Measurements from ENCODE around the gene DLST. TPM values are rescaled to one million over a fixed set of nuclear protein-coding genes. Genes with fewer than 3 reads are reported as not detected.

DLST gene
- polyA plus RNA-seq, 3 donors, result 6.7 to 76.5 (median 7.3) TPM

DNA sequence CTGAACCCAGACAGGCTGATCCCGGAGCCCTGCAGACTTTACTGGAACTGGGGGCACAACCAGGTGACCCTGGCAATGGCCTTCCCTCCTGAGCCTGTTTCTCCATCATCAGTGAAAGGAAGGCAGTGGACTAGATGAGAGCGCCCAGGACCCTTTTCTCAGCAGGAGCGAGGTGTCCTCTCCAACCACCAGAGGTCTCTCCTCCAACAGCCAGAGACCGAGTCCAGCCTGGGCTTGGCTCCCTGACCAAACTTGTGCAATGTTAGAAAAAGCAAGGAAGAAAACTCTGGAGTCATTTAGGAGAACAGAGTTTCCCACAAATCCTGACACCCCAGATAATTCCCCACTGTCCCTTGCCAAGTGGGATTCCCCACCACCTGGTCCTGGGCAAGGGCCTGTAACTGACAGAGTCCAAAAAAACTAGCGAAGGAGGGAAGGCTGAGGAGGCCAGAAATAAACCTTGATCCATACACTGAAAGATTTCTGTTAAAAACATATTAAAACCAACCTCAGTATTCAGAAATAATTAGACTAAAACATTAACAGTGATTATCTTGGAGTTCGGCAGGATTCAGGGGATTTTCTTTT is 32.4 kb downstream of the DLST start:
- no peaks in the 10 kb centered on the region for H3K36me3 ChIP-seq (replicated peaks in 1 of 2; ENCODE audit: control insufficient read depth in 1 of 2, insufficient read depth in 2 of 2, low read length in 2 of 2)
- H3K4me3 ChIP-seq (replicated peaks in 1 of 3; ENCODE audit: low read depth in 2 of 3, low read length in 3 of 3), result no peak overlapping the region
- H3K9ac ChIP-seq (ENCODE audit: insufficient read depth, low read length, poor library complexity, severe bottlenecking), result no peak overlapping the region
- H3K27me3 ChIP-seq (ENCODE audit: control insufficient read depth in 2 of 2, insufficient read depth in 2 of 2, low read length in 2 of 2), result no peaks in the 10 kb centered on the region
- Mint-ChIP-seq H3K27ac (peak overlapping the region in 2 of 7 donors; percentile 13 to 28), H3K4me1 (peaks cover 1% of the 10 kb centered on the region), H3K9me3 (no peaks in the 10 kb centered on the region), H3K27me3 (ENCODE audit: low read depth in 3 of 3) (peaks cover 0 to 3% (median 2%) of the 10 kb centered on the region in 3 donors), H3K4me3 (no peak overlapping the region), H3K36me3 (no peaks in the 10 kb centered on the region)
- WGBS (ENCODE audit: insufficient coverage), result 60% methylated on average over 1 of the region's 6 CpGs
- TF ChIP-seq, protein P1, sequence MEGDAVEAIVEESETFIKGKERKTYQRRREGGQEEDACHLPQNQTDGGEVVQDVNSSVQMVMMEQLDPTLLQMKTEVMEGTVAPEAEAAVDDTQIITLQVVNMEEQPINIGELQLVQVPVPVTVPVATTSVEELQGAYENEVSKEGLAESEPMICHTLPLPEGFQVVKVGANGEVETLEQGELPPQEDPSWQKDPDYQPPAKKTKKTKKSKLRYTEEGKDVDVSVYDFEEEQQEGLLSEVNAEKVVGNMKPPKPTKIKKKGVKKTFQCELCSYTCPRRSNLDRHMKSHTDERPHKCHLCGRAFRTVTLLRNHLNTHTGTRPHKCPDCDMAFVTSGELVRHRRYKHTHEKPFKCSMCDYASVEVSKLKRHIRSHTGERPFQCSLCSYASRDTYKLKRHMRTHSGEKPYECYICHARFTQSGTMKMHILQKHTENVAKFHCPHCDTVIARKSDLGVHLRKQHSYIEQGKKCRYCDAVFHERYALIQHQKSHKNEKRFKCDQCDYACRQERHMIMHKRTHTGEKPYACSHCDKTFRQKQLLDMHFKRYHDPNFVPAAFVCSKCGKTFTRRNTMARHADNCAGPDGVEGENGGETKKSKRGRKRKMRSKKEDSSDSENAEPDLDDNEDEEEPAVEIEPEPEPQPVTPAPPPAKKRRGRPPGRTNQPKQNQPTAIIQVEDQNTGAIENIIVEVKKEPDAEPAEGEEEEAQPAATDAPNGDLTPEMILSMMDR (IDR thresholded peaks at IDR 0.05), result peak; percentile 60
- H2AFZ ChIP-seq (ENCODE audit: insufficient read depth, low read depth, low read length, poor library complexity, severe bottlenecking), result no peak overlapping the region
- no peak overlapping the region for H3K4me2 ChIP-seq (replicated peaks; ENCODE audit: extremely low read depth, low read length, poor library complexity, severe bottlenecking)
- H3K9me3 ChIP-seq (replicated peaks in 1 of 2; ENCODE audit: control insufficient read depth in 1 of 2, insufficient read depth in 1 of 2, low read length in 2 of 2), result no peaks in the 10 kb centered on the region
- no peak overlapping the region for H3K27ac ChIP-seq (ENCODE audit: low read depth in 1 of 2, low read length in 2 of 2)
- intact Hi-C loops (cut with micrococcal nuclease), result loop anchor here in 1 of 2 donors (5.0 kb wide), 1 partner anchor 173 kb away; no protein-coding TSS in a partner anchor
- no peaks in the 10 kb centered on the region for H4K20me1 ChIP-seq (ENCODE audit: insufficient read depth, low read length)
- H3K4me1 ChIP-seq (ENCODE audit: control insufficient read depth in 1 of 2, insufficient read depth in 2 of 2, low read length in 2 of 2), result no peaks in the 10 kb centered on the region
- H3K79me2 ChIP-seq (ENCODE audit: insufficient read depth, low read length), result no peaks in the 10 kb centered on the region
- DNase-seq, result peak in 2 of 3 donors; percentile 28 to 34

DNA sequence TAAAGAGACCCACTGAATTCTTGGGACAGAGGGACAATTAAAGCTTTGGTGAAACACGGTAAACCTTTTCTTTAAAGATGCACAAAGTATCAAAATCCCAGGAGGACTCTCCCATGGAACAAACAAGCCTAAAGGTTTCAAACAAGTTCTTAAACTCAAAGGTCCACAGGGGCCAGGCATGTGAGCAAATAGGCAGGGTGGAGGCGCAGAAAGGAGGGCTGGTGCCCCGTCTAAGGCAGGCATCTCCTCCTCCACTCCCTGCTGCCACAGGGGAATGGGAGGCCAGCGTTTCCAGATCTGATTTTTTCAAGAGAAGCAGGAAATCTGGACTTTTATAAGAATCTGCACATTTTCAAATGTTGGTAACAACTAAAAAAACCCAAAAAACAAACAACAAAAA is 33.7 kb downstream of the DLST start:
- no peaks in the 10 kb centered on the region for H3K9me3 ChIP-seq (replicated peaks in 1 of 2; ENCODE audit: control insufficient read depth in 1 of 2, insufficient read depth in 1 of 2, low read length in 2 of 2)
- H2AFZ ChIP-seq (ENCODE audit: insufficient read depth, low read depth, low read length, poor library complexity, severe bottlenecking), result no peak overlapping the region
- no peak overlapping the region for H3K4me2 ChIP-seq (replicated peaks; ENCODE audit: extremely low read depth, low read length, poor library complexity, severe bottlenecking)
- no peaks in the 10 kb centered on the region for H3K4me1 ChIP-seq (ENCODE audit: control insufficient read depth in 1 of 2, insufficient read depth in 2 of 2, low read length in 2 of 2)
- no peaks in the 10 kb centered on the region for H3K79me2 ChIP-seq (ENCODE audit: insufficient read depth, low read length)
- H3K36me3 ChIP-seq (replicated peaks in 1 of 2; ENCODE audit: control insufficient read depth in 1 of 2, insufficient read depth in 2 of 2, low read length in 2 of 2), result no peaks in the 10 kb centered on the region
- WGBS (ENCODE audit: insufficient coverage), result no CpG with 5 or more reads among the region's 4 CpGs
- H3K36me3 Mint-ChIP-seq, result no peaks in the 10 kb centered on the region
- H3K27me3 Mint-ChIP-seq (ENCODE audit: low read depth in 3 of 3), result peaks cover 0 to 3% (median under 1%) of the 10 kb centered on the region in 3 donors
- intact Hi-C loops (cut with micrococcal nuclease), result no loop called here
- H3K4me3 Mint-ChIP-seq, result no peak overlapping the region
- H3K27ac Mint-ChIP-seq, result no peak overlapping the region
- no peaks in the 10 kb centered on the region for H3K27me3 ChIP-seq (ENCODE audit: control insufficient read depth in 2 of 2, insufficient read depth in 2 of 2, low read length in 2 of 2)
- no peak for DNase-seq
- H3K4me1 Mint-ChIP-seq, result peaks cover 1% of the 10 kb centered on the region
- no peak overlapping the region for H3K27ac ChIP-seq (ENCODE audit: low read depth in 1 of 2, low read length in 2 of 2)
- no peaks in the 10 kb centered on the region for H4K20me1 ChIP-seq (ENCODE audit: insufficient read depth, low read length)
- no peak overlapping the region for H3K4me3 ChIP-seq (replicated peaks in 1 of 3; ENCODE audit: low read depth in 2 of 3, low read length in 3 of 3)
- H3K9ac ChIP-seq (ENCODE audit: insufficient read depth, low read length, poor library complexity, severe bottlenecking), result no peak overlapping the region
- no peaks in the 10 kb centered on the region for H3K9me3 Mint-ChIP-seq
- TF ChIP-seq, protein P1 (IDR thresholded peaks at IDR 0.05), result no peak
